AG04450 (cell line): ENCODE data around the gene MGLL. TPM values are rescaled to one million over a fixed set of nuclear protein-coding genes. Genes with fewer than 3 reads are reported as not detected.
A peak's percentile ranks its signal among the peaks of the same experiment; 100 is the strongest.

ENCODE experiments used
- CTCF ChIA-PET: fragments of 300-600, 350-600 bp; formaldehyde crosslinking; extraction: SDS; loops from one replicate; lab custom pipeline; 2022; ENCODE audit warnings: antibody characterized with exemption, inconsistent platforms; lab: Charles Lee
- POLR2A ChIA-PET: fragments of 350-600 bp; formaldehyde crosslinking; extraction: SDS; loops from one replicate; lab custom pipeline; 2021; ENCODE audit warnings: antibody characterized with exemption, inconsistent platforms; lab: Yijun Ruan, JAX
- DNase-seq: peaks from one replicate; pipeline ENCODE4 v3.0.0-alpha.2; 2011; ENCODE audit warnings: low read depth, low spot score
- H3K27ac ChIP-seq: one replicate; pipeline ENCODE4 v1.5.1; 2012; ENCODE audit warnings: low read depth, low read length, control low read depth
- H3K27me3 ChIP-seq: one replicate; pipeline ENCODE4 v1.6.0; 2012; ENCODE audit warnings: low read length; ENCODE audit not compliant: control insufficient read depth, insufficient read depth
- H3K4me3 ChIP-seq: 2 replicates; pipeline ENCODE4 v1.5.1; 2011; ENCODE audit warnings: mild to moderate bottlenecking, low read depth, low read length, control low read depth
- H3K9me3 ChIP-seq: 2 replicates; pipeline ENCODE4 v1.5.1; 2012; ENCODE audit warnings: low read length; ENCODE audit not compliant: control insufficient read depth, insufficient read depth
- polyA plus RNA-seq: library from polyadenylated mRNA; depleted of rRNA; stranded (reverse); fragments of >200 nt; gene quantifications from 2 replicates; pipeline ENCODE4 v1.2.3, GENCODE V29; 2011
- TF ChIP-seq, protein P1 (sequence below): IDR thresholded peaks from 2 replicates; pipeline ENCODE4 v1.5.1; 2011; ENCODE audit warnings: low read depth, low read length, control low read depth, inconsistent platforms

MGLL gene
- polyA plus RNA-seq, 1 experiment: 49.1 TPM

DNA sequence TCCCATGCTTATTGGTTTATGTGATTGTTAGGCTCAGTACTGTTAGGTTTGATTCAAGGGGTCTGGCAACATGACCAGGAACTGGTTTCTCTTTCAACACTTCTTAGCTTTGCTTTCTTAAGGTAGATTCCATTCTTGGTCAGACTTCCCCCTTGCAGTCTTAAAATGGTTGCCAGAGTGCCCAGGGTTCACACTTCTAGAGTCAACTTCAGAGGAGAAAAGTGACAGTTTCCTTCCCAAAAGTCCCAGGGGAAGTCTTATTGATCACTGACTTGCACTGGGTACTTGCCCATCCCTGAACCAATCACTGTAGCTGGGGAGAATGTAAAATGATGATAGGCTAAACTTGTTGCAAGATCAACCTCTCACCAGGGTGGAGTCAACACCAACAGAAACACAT lies 14.1 kb downstream of the MGLL start:
- POLR2A ChIA-PET: no interaction called here
- H3K27ac ChIP-seq: no peak overlapping the region

DNA sequence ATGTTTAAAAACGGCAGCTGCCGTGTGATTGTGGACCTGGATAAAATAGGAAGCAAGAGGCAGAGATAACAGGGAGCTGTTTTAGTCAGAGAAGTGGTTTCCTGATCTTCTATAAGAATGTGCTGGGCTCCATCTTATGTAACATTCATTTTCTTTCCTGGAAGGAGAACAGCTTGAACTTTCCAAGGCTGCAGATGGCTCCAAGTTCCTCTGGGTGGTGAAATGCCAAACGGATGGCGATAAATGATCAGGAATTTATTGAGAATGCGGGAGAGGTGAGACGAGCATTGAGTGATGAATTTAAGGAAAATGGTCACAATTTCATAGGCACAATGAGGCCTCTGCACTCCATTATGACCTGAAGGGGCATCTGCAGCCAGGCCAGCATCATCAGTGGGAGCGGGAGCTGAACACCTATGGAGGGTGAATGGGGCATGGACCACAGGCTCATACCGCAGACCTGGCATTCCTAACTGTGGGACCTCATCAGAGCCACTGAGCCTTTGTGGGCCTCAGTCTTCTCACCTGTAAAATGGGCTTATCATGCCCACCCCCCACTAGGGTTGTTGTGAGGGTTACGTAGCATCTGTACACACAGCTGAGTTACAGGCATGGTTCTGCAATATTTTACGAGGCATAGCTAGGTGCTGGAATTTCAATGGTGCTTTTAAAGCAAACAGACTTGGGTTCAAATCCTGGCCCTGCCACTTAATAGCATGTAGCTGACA lies 17.1 kb downstream of the MGLL start:
- H3K27ac ChIP-seq: no peak overlapping the region
- POLR2A ChIA-PET: interaction anchor here (0.7 kb wide), 1 partner anchor 88 kb away, joined by 3 read pairs; no protein-coding TSS in a partner anchor
- TF ChIP-seq, protein P1, sequence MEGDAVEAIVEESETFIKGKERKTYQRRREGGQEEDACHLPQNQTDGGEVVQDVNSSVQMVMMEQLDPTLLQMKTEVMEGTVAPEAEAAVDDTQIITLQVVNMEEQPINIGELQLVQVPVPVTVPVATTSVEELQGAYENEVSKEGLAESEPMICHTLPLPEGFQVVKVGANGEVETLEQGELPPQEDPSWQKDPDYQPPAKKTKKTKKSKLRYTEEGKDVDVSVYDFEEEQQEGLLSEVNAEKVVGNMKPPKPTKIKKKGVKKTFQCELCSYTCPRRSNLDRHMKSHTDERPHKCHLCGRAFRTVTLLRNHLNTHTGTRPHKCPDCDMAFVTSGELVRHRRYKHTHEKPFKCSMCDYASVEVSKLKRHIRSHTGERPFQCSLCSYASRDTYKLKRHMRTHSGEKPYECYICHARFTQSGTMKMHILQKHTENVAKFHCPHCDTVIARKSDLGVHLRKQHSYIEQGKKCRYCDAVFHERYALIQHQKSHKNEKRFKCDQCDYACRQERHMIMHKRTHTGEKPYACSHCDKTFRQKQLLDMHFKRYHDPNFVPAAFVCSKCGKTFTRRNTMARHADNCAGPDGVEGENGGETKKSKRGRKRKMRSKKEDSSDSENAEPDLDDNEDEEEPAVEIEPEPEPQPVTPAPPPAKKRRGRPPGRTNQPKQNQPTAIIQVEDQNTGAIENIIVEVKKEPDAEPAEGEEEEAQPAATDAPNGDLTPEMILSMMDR: no peak

More for the DNA sequence above, 14.1 kb downstream of the MGLL start:
- Histone ChIP-seq H3K9me3 (peaks cover 8% of the 10 kb centered on the region; the same call in 1 of the 2 replicates), H3K4me3 (no peak overlapping the region), H3K27me3 (no peaks in the 10 kb centered on the region)
- CTCF ChIA-PET: no interaction called here
- DNase-seq: no peak
- TF ChIP-seq, protein P1: no peak

DNA sequence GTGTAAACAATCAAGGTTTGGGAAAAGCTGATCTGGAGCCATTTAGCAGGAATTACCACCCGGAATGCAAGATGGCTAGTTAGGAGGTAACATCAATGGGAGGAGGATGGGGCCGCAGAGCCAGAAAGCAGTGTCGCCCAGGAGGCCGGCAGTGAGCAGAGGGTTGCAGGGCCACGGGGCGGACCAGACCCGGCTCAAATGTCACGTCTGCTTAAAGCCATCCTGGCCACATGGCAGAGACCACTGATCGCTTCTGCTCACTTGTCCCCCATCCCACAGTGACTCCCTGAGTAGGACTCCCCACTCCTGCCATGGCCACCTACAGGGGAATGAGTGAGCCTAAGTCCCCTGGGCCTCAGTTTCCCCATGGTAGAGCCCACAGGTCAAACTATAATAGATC lies 18.2 kb downstream of the MGLL start:
- ChIA-PET POLR2A (interaction anchor here (0.8 to 1.5 kb wide), 2 partner anchors 11 to 18 kb away, joined by 3 to 5 read pairs; partner anchors contain the start of gene MGLL), CTCF (no interaction called here)
- peak overlapping the region; percentile 53 for H3K27ac ChIP-seq

More for the DNA sequence above, 17.1 kb downstream of the MGLL start:
- no peak overlapping the region for H3K4me3 ChIP-seq
- DNase-seq: no peak
- no peaks in the 10 kb centered on the region for H3K9me3 ChIP-seq
- CTCF ChIA-PET: no interaction called here
- no peaks in the 10 kb centered on the region for H3K27me3 ChIP-seq

DNA sequence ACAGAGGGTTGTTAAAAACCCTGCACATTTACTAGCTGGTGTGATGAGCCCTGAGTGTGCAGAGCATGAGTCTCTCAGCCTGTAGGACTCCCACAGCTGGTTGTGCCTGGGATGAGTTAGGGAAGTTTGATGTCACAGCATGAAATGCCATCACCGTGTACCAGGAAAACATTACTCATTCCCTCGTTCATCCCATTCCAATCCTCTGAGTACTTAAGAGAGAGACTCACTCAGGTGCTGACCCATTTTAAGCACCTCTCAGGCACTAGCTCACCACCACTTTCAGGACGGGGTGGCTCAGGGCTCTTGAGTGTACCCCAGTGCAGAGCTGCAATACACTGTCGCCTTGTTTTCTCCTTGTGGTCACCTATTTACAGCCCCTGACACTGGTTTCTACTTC lies 18.7 kb downstream of the MGLL start:
- H3K4me3 ChIP-seq: no peak overlapping the region
- peak overlapping the region; percentile 53 for H3K27ac ChIP-seq
- no peaks in the 10 kb centered on the region for H3K9me3 ChIP-seq
- TF ChIP-seq, protein P1: no peak
- DNase-seq: peak; percentile 72
- H3K27me3 ChIP-seq: no peaks in the 10 kb centered on the region
- ChIA-PET POLR2A (interaction anchor here (0.8 to 1.5 kb wide), 4 partner anchors 8 to 19 kb away, joined by 3 to 5 read pairs (median 4); partner anchors contain the start of gene MGLL), CTCF (no interaction called here)

More for the DNA sequence above, 18.2 kb downstream of the MGLL start:
- no peak overlapping the region for H3K4me3 ChIP-seq
- TF ChIP-seq, protein P1: no peak
- DNase-seq: no peak
- H3K9me3 ChIP-seq: no peaks in the 10 kb centered on the region
- no peaks in the 10 kb centered on the region for H3K27me3 ChIP-seq

DNA sequence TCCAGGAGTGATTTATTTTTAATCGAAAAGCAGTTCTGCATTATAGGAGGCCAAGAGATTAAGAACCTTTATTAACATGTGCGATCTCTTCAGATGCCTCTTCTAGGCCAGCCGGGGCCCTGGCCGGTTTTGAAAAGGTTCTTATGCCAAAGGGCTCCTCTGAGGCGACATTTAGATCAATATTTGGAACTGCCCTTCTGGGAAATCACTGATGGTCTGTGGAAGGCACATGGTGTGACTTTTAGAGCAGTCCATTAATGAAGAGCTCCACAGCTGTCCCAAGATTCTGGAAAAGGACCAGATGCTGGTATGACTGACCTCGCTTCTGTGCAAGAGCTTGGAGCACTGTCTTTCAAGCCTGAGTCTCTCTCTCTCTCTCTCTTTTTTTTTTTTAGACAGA lies 19.7 kb downstream of the MGLL start:
- ChIA-PET POLR2A (interaction anchor here (0.8 to 1.5 kb wide), 3 partner anchors 9 to 12 kb away, joined by 3 to 5 read pairs (median 4); no protein-coding TSS in a partner anchor), CTCF (no interaction called here)
- no peak for DNase-seq
- Histone ChIP-seq H3K27me3 (no peaks in the 10 kb centered on the region), H3K27ac (no peak overlapping the region), H3K9me3 (no peaks in the 10 kb centered on the region), H3K4me3 (no peak overlapping the region)
- TF ChIP-seq, protein P1: no peak
